ENCODE measurements around the gene MDFI.

DNA sequence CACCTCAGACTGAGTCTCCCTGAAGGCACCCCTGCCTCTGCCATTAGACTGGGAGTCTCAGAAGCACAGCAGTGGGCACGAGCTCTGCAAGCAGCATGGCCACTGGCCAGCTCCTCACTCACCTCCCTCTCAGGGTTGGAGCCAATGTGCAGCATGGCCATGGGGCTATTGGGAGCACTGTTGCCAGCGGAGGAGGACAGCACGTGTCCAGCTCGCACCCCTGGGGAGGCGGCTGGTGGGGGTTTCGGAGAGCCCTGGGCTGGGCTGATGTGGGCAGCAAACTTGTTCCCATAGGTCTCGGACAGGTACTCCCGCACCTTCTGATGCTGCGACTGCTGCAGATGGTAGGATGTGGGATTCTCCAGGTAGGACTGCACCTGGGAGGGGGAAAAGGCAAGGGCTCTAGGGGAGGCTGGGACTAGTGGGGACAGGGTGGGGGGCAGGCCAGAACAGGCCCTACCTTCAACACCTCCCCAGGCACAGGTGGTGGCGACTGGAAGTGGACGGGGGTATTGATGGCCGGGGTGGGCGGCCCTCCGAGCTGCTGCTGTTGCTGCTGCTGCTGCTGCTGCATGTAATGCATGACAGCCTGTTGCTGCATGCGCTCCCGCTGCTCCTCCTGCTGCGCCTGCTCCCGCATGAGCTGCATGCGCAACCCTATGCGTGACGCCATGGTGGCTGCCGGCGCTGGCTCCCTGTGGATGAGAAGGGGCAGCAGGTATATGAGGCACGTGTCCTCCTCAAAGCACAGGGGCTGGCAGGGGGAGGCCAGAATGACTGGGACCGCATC, 52.5 kb downstream of the MDFI start:
- TF ChIP-seq, protein P1, sequence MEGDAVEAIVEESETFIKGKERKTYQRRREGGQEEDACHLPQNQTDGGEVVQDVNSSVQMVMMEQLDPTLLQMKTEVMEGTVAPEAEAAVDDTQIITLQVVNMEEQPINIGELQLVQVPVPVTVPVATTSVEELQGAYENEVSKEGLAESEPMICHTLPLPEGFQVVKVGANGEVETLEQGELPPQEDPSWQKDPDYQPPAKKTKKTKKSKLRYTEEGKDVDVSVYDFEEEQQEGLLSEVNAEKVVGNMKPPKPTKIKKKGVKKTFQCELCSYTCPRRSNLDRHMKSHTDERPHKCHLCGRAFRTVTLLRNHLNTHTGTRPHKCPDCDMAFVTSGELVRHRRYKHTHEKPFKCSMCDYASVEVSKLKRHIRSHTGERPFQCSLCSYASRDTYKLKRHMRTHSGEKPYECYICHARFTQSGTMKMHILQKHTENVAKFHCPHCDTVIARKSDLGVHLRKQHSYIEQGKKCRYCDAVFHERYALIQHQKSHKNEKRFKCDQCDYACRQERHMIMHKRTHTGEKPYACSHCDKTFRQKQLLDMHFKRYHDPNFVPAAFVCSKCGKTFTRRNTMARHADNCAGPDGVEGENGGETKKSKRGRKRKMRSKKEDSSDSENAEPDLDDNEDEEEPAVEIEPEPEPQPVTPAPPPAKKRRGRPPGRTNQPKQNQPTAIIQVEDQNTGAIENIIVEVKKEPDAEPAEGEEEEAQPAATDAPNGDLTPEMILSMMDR (IDR thresholded peaks at IDR 0.05; ENCODE audit: insufficient read depth, low read length) = no peak
- no peak for TF ChIP-seq POLR2AphosphoS5 (IDR thresholded peaks at IDR 0.05; ENCODE audit: low read depth)

All from HL-60 (cell line).